NCI-H1694 treated with DMSO at 0.1 percent for 48 hours (cell line): ENCODE data around the gene KIF1A.

ENCODE experiments used
- DNase-seq: peaks from one replicate; lab custom pipeline; 2025; lab: John Stamatoyannopoulos, UW

KIF1A gene

DNA sequence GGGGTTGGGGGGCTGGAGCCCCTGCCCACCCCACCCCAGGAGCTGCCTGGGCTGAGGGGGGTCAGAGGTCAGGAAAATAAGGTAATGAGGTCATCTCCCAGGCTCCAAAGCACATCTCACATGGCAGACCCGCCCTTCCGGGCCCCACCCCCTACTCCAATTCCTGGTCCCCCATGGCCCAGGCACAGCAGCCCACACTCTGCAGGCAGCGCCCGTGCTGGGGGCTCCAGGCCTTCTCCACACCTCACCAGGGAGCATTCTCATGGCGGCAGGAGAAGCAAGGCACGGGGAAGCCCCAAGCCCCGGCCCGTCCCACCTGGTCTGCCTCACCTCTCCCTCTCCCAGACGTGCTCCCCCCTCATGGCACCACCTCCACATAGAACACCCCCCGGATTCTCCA, 84.5 kb downstream of the KIF1A start:
- no peak for DNase-seq

DNA sequence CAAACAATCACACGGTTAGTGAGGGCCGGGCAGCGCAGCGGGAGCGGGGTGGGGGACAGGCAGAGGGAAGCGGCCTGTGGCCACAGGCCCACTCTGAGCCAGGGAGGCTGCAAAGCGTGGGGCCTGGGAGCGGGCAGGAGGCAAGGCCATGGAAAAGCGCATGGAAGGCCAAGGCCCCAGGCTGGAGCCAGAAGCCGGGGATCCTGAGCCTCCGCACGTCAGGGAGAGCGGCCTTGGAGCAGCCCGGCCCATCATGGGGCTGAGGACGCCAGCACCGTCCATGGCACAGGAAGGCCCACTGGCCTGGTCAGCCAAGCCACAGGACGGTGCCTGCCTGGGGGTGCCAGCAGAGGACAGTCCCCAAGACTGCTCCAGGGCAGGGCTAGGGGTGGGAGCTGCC, 85.3 kb downstream of the KIF1A start:
- no peak for DNase-seq

DNA sequence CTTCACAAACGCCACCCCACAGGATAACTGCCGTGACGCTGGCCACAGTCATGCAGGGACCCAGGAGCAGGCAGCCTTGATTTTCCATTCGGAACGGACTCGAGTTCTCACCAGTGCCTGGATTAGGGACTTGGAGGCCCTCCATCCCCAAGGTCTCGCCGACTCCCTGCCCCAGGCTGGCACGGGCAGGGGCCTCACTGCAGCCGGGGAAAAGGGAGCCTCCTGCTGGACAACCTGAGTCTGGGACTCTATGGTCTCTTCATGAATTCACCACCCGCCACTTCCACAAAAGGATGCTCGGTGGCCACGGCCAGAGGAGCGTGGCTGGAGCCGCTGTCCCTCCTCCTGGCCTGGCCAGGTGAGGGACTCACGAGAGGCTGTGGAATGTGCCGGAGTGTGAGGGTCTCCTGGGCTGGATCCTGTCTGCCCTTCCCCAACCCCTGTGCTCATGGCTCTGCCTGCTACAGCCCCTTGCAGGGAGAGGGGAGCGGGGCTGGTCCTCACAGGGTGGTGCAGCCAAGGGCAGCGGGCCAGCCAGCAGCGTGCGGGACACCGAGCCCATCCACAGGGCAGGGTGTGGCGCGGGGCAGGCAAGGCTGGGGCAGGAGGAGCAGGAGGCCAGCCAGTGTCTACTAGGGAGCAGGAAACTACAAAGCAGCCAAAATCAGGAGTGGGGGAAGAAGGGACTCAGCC, 86.1 kb downstream of the KIF1A start:
- DNase-seq, result no peak

DNA sequence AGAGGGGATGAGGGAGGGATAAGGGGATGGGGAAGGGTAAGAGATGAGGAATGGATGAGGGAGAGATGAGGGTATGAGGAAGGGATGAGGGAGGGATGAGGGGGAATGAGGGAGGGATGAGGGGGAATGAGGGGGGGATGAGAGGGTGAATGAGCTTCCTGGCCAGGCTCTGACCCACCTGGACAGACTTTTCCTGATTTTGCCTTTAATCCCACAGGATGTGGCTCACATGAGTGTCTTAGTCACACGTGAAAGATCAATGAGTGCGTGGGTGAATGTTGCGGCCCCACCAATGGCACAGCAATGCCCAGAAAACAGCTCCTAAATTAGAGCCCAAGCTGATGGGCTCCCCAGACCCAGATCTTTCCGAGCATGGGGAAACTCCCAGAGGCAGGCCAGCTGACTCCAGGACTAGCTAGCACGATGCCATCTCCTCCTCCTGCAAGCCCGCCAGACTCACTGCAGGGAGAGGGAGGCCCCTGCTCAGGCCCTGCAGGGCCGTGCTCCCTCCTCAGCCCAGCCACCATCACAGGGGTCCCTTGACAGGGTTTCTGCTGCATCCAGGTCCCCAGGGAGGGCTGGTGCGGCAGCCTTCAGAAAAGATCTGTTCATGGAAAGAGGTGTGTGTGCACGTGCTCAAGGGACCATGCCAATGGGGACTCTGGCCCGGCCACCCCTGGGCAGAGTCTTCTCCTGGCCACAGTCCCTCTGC, 87.0 kb downstream of the KIF1A start:
- no peak for DNase-seq

DNA sequence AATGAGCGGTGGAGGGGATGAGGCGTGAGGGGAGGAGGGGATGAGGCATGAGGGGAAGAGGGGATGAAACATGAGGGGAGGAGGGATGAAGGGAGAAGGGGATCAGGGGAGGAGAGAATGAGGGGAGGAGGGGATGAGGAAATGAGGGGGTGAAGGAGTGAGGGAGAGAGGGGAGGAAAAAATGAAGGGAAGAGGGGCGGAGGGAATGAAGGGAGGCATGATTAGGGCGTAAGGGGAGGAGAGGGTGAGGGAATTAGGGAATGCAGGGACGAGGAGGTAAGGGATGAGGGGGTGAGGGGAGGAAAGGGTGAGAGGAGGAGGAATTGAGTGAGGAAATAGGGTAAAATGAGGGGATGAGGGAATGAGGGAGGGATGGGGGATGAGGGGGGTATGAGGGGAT, 87.8 kb downstream of the KIF1A start:
- no peak for DNase-seq

DNA sequence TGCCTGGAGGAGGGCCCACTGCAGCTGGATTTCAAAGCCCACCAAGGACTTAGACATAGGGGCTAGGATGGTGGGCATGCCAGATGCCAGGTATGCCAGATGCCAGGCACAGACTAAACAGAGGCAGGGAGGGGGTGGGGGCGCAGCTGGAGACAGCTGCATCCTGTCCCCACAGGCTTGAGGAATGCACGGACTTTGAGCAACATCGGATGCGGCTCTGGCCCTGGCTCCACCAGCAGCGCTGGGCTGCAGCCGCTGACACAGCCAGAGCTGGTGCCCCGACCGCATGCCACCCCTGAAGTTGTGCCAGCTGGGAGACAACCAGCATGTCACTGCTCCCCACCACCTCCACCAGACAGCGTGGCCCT, 88.9 kb downstream of the KIF1A start:
- no peak for DNase-seq

DNA sequence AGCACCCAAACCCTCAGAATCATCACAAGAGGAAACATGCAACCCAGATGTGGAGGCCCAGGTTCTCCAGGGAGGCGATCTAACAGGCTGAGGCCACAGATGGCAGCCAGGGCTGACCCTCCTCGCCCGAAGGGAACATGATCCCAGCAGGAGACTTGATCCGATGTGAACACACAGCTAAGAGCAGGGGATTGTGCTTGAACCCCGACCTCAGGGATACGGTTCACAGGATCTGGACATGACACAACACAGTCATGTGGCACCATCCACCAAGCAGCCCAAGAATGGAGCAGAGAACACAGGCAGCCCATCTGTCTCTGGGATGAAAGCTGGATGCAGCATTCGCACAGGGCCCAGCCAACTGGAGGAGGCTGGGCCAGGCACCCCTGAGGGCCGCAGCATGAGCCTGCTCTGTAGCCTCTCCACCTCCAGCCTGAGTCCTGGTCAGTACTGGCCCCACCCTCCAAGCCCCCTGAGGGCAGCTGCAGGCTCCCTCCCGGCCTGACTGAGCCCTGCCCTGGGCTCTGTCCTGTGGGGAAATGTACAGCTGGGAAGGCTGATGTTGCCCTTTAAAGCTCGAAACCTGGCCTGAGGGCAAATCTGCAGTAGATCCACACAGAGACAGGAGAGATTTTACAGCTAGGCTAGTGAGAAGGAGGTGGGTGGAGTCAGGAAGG, 89.4 kb downstream of the KIF1A start:
- DNase-seq, result peak; percentile 24

DNA sequence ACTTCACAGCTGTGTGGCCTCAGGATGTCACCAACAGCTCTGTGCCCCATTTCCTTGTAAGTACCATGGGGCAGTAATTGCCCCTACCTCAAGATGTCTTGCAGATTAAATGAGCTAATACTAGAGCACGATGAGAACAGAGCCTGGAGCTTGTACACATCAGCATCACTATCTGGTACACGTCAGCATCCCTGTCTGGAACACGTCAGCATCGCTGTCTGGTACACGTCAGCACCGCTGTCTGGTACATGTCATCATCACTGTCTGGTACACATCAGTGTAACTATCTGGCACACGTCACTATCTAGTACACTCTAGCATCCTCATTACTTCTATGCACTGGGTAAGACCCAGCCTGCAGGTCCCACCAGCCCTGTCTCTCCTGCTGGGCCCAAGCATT, 91.2 kb downstream of the KIF1A start:
- no peak for DNase-seq

DNA sequence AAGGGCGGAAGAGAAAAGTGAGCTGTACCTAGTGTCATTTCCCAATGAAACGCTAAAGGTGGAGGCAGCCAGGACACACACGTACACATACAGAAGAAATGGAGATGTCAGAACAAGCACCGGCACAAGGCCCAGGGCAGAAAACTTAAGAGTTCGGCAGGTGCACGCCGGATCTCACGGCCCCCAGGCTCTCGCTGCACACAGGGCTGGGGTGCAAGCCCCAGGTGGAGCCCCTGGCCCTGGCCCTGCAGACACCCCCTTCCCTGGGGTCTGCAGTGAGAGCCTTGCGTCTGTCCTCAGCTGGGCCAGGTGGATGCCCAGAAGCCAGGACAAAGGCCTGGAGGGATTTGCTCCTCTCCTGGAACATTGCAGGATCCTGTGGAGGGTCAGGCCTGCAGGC, 91.7 kb downstream of the KIF1A start:
- no peak for DNase-seq

DNA sequence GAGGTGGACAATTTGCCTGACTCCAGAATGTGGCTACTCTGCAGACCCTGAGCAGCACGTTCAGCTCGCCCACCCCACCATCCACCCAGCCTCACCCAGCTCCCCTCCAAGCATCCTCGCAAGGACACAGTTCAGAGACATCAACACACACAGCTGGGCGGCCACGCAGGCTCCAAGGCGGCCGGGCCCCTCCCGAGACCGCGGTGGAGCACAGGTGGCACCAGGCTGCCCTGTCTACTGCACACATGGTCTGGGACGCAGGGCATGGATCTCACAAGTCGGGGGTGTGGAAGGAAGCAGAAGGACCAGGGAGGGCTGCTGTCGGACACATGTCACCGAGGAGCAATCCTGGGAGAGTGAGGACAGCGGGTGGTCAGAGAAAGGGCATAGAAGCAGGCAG, 92.1 kb downstream of the KIF1A start:
- DNase-seq, result no peak

DNA sequence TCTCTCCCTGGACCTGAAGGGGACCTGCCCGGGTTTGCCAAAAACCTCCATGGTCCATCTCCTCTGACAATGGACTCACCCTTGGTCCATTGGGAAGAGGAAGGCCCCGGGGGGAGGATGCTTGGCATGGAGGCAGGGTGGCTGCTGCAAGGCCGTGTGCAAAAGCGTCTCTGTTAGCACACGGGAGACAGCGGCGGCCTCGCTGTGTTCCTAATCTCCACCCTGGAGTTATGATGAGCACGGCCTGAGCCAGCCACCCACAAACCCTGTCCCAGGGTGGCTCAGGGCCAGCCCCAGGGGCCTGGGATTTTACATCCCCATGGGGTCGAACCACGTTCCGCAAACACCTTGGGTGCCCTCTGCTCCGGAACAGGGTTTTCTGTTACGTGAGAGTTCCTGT, 92.6 kb downstream of the KIF1A start:
- DNase-seq, result no peak

DNA sequence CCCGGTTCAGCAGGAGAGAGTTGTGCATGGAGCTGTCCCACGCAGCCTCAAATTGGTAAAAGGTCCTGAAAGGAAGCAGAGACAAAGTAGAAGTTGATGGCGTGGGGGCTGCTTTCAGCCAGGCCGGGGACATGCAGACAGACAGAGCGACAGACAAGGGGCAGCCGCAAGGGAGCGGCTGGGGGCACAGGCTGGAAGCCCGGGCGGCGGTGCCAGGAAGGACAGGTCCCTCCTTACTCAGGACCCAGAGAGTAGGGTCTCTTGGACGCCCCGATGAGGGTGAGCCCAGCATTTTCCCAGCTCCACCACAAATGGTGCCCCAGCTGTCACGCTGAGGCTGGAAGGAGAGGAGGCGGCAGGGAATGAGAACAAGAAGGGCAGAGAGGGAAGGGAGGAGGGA, 93.1 kb downstream of the KIF1A start:
- DNase-seq, result no peak

DNA sequence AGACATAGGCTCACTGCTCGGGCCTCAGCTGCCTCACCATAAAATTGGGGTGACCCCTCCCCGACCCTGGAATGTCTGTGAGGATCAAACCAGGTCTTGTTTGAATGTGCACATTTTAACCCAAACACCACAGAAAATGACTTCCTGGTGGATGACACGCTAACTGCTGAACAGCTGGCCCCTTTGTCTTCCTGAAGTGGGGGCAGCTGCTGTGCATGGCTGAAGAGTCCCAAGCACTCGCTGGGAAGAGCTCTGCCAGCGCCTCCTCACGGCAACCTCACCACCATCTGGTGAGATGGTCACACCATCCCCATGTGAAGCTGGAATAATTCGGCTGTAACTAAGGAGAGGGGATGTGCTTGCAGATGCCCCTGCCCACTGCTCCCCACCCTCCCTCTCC, 94.3 kb downstream of the KIF1A start:
- peak; percentile 86 for DNase-seq

DNA sequence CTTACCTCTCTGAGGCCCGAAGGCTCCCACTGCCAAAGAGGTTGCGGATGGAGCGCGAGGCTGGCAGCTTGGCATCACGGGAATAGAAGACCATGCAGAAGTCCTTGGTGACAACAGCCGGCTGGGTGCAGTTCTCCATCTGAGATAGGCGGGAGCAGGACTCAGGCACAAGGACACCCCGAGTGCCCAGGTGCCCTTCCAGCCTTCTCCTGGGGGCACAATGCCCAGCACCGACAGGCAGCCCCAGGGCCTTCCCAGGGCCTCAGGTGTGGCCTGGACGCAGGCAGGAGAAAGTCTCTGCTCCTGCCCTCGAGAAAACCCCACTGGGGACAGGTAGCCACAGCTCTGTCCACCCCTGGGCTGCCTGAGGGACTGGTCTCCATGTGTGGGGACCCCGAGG, 94.8 kb downstream of the KIF1A start:
- no peak for DNase-seq

DNA sequence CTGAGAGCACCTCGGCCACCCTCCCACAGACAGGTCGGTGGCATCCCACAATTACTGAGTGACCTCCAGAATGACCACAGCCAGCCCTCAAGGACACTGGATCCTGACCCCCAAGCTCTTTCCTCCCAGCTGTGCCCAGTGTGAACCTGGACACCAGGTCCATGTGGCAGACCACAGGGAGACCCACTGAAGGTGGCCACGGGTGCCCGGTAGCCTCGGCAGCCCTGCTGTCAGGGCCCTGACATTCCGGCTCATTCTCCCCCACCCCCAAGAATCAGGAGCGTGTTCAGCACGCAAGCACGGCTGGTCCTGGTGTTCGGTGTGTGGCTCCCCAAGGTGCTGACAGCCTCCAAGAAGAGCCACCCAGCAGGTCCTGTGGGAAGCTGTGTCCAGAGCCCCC, 95.6 kb downstream of the KIF1A start:
- no peak for DNase-seq

DNA sequence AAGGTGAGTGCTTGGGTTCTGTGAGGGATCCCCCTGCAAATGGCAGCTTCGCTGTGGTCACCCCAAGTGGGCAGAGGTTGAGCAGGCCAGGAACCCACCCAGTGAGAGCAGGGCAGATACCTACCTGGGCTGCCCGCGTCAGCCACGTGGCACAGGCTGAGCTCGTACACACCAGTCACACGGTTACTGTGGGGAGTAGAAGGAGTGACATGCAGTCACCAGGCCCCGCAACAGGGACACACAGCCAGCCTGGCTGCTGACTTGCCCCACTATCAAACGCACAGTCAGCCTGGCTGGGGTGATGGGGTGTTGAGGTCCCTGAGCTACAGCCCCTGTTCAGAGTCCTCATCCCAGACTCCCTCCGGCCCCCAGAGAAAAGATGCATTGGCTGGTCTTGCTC, 96.2 kb downstream of the KIF1A start:
- DNase-seq, result no peak

DNA sequence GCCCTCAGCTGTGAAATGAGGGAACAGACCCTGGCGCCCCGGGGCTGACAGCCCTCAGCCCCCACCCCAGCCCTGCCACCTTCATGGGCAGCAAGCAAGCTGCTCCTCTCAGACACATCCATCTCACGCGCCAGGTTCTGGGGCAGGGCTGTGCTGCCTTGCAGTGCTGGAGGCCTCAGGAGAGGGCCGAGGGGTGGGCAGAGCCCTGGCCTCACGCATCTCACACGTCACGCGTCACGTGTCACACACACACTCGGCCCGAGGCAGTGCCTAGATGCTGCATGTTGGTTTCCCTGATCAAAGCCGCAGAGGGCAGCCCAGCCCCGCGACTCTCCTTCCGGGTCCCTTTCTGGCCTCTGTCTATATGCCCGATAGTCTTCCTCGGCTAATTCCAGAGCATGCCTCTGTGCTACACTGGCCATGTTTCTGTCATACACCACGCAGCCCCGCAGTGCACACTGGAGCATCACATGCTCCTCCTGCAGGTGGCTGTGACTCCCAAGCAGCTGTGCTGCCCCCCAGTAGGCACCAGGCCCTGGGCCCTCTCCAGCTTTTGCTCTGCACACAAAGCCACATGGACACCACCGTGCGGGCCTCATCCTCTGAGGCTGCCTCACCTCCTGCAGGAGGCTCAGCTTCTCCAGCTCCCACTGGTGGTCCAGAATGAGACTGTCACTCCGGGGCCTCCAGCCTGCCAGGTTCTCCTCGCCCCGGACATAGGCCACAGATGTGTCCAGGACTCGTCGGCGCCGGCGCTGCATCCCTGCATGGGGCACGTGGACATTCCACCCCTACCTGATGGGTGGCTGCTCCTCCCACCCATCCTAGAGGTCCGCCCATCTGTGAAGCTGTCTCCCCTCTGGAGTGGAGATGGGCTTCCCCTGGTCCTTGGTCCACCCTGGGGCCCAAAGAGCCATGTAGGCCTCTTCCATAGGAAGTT, 97.0 kb downstream of the KIF1A start:
- DNase-seq, result no peak

DNA sequence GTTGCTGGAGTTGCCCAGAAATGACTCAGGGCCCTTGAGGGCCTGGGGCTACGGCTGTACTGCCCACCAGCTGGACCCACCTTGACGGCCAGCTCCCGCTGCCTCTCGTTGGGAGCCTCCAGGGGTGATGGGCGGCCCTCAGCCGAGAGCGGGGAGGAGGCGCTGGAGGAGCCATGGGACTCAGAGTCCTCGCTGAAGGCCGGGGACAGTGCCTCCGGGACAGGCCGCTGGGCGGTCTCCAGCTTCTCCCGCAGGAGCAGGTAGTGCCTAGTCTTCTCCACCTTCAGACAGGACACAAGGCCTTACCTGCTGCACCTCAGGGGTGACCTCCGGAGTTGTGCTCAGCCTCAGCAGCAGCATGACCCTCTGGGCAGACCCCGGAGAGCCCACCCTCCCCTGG, 97.6 kb downstream of the KIF1A start:
- DNase-seq, result no peak

DNA sequence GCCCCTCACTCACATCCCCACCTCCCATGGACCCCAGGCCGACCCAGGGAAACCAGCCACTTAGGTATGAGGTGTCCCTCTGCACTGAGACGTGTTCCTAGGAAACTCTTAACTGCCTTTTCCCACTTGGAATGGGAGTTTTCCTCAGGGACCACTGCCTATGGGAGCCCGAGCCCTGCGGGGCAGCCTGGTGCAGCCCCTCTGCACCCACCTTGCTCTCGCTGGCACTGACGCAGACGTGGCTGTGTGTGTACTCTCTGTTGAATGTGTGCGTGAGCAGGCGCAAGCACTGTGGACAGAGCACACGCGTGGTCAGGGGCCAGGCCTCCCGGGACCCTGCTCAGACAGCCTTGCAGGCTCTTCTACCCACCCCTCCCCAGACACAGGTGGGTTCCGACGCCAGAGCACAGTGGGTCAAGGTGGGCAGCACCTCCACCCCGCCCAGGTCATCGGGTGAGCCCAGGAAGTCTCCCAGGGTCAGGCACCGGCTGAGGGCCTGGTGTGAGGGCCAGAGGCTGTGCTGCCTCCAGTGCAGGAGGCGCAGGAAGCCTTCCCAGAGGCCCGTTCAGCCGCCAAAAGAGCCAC, 98.3 kb downstream of the KIF1A start:
- no peak for DNase-seq

DNA sequence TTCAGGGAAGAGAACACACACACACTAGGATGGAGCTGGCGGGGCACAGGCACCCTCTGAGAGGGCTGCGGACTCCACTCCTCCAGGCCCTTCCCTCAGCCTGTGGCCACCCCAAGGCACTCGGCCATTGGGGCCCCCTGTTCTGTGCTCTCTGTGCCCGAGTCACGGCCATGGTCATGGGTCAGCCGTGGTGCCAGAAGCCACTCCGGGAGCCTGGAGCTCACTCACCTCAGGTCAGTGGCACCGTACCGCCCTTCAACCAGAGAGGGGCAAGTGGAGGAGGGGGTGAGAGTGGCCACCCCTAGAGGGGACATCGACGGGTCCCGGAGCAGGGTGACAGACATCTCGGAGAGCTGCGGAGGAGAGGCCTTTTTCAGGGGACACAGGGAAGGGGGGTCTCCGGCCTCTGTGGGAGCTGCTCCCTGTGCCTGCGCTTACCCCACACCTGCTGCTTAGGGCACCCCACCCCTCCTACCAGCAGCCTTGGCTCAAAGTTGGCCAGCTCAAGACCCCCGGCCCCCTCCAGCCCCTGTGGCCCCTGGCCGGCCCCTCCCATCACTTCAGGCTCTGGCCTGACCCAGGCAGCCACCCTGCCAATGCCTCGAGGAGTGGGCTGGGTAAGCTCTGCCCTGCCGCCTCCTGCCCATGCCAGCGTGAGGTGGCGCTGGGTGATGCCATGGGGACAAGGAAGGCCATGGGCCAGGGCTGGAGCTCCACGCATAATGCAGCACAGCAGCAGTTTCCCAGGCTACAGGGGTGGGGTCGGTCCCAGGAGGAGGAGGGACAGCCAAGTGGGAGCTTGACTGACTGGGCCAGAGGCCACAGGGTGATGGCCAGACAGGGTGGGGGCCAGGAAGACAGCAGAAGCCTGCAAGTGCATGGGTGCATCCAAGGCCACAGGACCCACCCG, 99.1 kb downstream of the KIF1A start:
- no peak for DNase-seq
